GM19099 (cell line): Measurements from ENCODE around the gene JAKMIP2.

ENCODE experiments used
- POLR2A ChIP-seq: IDR thresholded peaks from 3 replicates; pipeline ENCODE4 v1.6.1; 2011; ENCODE audit warnings: low read depth; ENCODE audit not compliant: insufficient read length; ENCODE audit errors: extremely low read depth

JAKMIP2 gene

DNA sequence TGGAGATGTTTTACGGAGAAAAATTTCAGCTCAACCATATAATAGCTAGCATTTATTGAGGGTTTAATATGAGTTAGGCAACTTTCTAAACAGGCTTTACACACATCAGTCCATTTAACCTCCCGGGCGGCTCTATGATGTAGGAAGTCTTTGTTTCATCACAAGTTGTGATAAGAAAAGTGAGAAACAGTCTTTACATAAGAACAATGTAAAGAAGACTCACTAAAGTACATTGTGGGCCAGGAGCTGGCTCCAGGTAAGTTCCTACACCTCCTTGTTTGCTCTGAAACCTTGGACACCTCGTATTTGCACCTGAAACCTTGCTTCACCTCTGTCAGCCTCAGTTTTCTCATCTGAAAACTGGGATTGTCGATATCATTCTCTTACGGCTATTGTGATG, 116.1 kb downstream of the JAKMIP2 start:
- no peak for TF ChIP-seq POLR2A

- no peak for TF ChIP-seq POLR2A
Observed at GRCh38 chr5:147661541-147661940, 121.0 kb downstream of the JAKMIP2 start.

DNA sequence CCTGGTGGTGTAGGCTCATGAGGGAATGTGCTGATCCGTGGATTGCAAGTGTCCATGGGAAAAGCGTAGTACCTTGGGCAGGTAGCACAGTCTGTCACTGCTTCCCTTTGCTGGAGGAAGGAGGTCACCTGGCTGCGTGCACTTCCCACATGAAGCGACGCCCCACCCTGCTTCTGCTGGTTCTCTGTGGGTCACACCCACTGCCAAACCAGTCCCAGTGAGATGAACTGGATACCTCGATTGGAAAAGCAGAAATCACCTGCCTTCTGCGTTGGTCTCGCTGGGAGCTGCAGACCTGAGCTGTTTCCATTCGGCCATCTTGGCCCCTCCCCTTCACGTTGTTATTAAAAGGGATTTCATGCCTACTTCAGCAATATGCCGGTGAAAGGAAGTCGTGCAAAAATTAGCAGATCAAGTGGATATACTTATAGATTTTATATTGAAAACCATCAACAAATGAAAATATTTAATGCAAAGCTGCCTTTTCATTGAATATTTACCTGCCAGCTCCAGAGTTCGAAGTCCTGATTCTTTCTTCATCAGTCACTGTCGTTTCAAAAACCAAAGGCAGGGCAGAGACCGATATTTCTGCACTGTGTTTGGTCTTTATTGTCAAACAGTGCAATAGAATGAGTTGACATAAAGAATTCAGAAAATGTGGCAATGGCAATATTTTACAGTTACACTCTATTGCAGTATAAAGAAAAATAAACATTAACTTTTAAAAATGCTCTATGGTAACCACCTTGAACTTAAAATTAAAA, 123.2 kb downstream of the JAKMIP2 start:
- TF ChIP-seq POLR2A = no peak

GRCh38 chr5:147658293-147658932, 124.1 kb downstream of the JAKMIP2 start:
- no peak for TF ChIP-seq POLR2A

GRCh38 chr5:147648597-147648996, 133.9 kb downstream of the JAKMIP2 start:
- TF ChIP-seq POLR2A = no peak

DNA sequence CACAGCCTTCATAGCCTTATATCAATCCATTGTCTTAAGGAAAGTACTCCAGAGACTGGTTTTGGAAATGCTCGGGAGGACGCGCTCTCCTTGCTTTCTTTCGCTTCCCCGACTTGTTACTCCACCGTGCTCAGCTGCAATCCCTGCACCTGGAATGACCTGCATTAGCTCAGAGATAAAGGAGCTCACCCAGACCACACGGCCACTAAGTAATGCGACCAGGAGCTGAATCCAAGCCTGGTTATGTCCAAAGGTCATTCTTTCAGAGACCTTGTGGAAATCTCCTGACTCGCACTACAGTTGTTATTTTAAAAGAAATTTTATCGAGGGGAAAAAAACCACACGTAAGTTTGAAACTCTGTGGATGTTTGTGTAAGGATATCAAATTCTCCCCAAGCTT, 137.3 kb downstream of the JAKMIP2 start:
- TF ChIP-seq POLR2A = no peak

DNA sequence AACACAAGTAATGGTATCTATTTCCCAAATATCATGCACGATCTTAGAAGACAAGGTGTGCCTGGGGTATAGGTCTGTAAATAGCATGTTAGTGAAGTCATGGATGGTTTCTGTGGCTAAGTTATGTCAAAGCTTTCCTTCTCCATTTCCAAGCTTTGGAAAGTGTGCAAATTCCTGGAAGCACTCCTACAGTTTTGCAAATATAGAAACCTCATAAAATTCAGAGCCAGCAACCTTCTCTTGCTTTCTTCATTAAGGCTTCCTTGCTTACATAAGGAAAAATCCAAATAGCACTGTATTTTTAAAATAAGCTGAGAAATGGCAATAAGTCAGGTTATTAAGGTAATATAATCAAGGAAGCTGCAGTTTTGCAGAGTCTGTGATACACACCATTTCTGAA, 138.1 kb downstream of the JAKMIP2 start:
- no peak for TF ChIP-seq POLR2A

GRCh38 chr5:147643142-147643541, 139.4 kb downstream of the JAKMIP2 start:
- no peak for TF ChIP-seq POLR2A

- no peak for TF ChIP-seq POLR2A
Observed at GRCh38 chr5:147642666-147643065, 139.9 kb downstream of the JAKMIP2 start.

GRCh38 chr5:147639321-147639720, 143.2 kb downstream of the JAKMIP2 start:
- TF ChIP-seq POLR2A = no peak

GRCh38 chr5:147636729-147636984, 145.9 kb downstream of the JAKMIP2 start:
- TF ChIP-seq POLR2A = no peak

DNA sequence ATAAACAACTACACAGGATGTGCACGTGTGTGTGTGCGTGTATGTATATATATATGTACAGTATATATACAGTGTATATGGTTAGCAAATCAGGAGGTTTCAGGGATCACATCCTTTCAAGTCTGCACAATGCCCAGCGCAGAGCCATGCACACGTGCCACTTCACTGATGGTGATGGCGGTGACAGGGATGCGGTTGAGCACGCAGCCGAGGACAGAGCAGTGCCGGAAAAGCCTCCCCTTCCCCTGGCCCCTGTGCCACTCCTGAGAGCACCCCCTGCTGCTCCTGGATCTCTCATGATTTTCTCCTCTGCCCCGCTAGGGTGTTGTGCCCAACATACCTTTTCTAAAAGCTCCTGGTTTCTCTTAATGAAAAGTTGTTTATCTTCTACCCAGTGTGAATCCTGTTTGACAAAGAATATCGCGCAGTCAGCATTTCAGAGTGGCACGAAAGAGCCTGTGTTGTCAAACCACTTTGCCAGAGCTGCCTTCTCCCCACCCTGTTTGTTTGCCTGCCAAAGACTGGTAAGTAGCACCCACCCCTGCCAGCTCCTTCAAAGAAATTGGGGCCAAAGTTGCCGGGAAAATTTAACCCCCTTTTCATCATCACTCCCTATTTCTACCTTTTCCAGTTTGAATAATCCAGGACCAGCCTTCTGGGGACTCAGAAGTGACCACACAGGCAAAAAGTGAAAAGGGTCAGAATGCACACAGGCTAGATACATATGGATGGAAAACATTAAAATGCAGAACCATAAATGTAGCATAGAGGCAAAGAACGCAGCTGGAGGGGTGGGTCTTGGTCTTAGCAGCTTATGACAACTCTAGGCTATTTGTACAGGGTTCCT, 146.4 kb downstream of the JAKMIP2 start:
- no peak for TF ChIP-seq POLR2A

- TF ChIP-seq POLR2A = no peak
Observed at GRCh38 chr5:147633173-147633572, 149.4 kb downstream of the JAKMIP2 start.

GRCh38 chr5:147631428-147632003, 151.0 kb downstream of the JAKMIP2 start:
- no peak for TF ChIP-seq POLR2A

- no peak for TF ChIP-seq POLR2A
Observed at GRCh38 chr5:147629196-147629595, 153.3 kb downstream of the JAKMIP2 start.

- TF ChIP-seq POLR2A = no peak
Observed at GRCh38 chr5:147628058-147628895, 154.3 kb downstream of the JAKMIP2 start.
